ENCODE measurements around the gene TBC1D22A.

The TBC1D22A gene

GRCh38 chr22:46753360-46753759 is 9.1 kb upstream of the TBC1D22A start:
- DNase-seq: no peak

- no peak for DNase-seq
These were observed 8.7 kb upstream of the TBC1D22A start for GRCh38 chr22:46753761-46754109.

GRCh38 chr22:46754110-46754799 is 8.2 kb upstream of the TBC1D22A start:
- no peak for DNase-seq

GRCh38 chr22:46754826-46755225 is 7.6 kb upstream of the TBC1D22A start:
- DNase-seq: no peak

- DNase-seq: no peak
These were observed 6.9 kb upstream of the TBC1D22A start for GRCh38 chr22:46755525-46755924.

GRCh38 chr22:46756097-46756496 is 6.4 kb upstream of the TBC1D22A start:
- DNase-seq: no peak

GRCh38 chr22:46757104-46757503 is 5.3 kb upstream of the TBC1D22A start:
- DNase-seq: no peak

GRCh38 chr22:46758121-46758520 is 4.3 kb upstream of the TBC1D22A start:
- DNase-seq: no peak

GRCh38 chr22:46758867-46759290 is 3.6 kb upstream of the TBC1D22A start:
- peak; percentile 48 for DNase-seq

- DNase-seq: no peak
These were observed 1.4 kb upstream of the TBC1D22A start for GRCh38 chr22:46761017-46761416.

- DNase-seq: no peak
These were observed 762 bp upstream of the TBC1D22A start for GRCh38 chr22:46761539-46762237.

- no peak for DNase-seq
These were observed 728 bp downstream of the TBC1D22A start for GRCh38 chr22:46763051-46763705.

GRCh38 chr22:46764140-46764680 is 1.8 kb downstream of the TBC1D22A start:
- no peak for DNase-seq

- DNase-seq: no peak
These were observed 2.5 kb downstream of the TBC1D22A start for GRCh38 chr22:46764779-46765485.

- DNase-seq: no peak
These were observed 4.2 kb downstream of the TBC1D22A start for GRCh38 chr22:46766611-46767010.

- DNase-seq: no peak
These were observed 5.0 kb downstream of the TBC1D22A start for GRCh38 chr22:46767249-46767985.

- no peak for DNase-seq
These were observed 6.8 kb downstream of the TBC1D22A start for GRCh38 chr22:46769191-46769675.

- DNase-seq: no peak
These were observed 7.3 kb downstream of the TBC1D22A start for GRCh38 chr22:46769706-46770105.

- no peak for DNase-seq
These were observed 7.7 kb downstream of the TBC1D22A start for GRCh38 chr22:46770151-46770641.

GRCh38 chr22:46770726-46771125 is 8.3 kb downstream of the TBC1D22A start:
- DNase-seq: no peak

GRCh38 chr22:46773076-46773475 is 10.6 kb downstream of the TBC1D22A start:
- DNase-seq: no peak
